GM18858 (cell line): ENCODE results near the gene PPP2R5D.
"Not testable (repeated sequence)": the region's sequence is repeated elsewhere in the genome, so short reads cannot be mapped to it uniquely, and the experiment has no call there.

Experiments
- ATAC-seq: cut with Tn5 transposase; IDR thresholded peaks from one replicate; pipeline ENCODE4 v1.9.1; 2021; ENCODE audit not compliant: unreplicated experiment

PPP2R5D gene

DNA sequence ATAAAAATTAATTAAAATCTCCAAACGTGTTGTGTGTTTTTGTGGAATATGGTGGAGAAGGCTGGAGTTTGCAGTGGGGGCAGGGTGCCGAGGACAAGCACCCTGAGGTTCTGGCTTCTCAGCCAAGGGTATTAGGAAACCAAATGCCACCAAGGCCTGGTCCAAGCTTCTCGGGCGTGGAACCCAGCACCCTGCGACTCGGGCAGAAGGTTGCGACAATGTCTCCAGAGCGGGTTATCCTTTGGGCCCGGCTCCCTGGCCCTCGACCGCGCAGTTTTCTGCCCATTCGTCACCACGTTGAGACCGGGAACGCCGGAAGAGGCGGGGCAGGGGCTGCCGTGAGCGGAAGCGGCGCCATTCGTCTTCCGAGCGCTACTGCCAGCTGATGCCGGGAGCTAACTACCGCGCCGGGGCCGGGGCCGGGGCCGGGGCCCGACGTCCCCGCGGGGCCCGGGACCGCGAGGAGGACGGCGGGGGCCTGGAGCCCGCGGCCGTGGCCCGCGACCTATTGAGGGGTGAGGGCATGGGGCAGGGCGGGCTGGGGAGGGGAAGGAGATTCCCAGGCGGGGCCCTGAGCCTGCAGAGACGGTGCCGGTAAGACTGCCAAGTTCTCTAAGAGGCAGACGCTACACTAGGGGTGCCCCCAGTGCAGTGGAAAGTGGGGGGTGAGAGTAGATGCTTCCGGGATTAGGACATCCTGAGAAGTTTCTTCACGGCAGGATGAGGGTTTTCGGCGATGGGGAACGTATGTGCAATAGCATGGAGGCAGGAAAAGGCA is 37.1 kb downstream of the PPP2R5D start, which contains the start of gene RRP36:
Gene RRP36, plus strand, starts transcription at position 354 of the 778 bp plus-strand sequence. Its CDS starts 32 bp downstream, at position 386.
- peak; percentile 63 for ATAC-seq

DNA sequence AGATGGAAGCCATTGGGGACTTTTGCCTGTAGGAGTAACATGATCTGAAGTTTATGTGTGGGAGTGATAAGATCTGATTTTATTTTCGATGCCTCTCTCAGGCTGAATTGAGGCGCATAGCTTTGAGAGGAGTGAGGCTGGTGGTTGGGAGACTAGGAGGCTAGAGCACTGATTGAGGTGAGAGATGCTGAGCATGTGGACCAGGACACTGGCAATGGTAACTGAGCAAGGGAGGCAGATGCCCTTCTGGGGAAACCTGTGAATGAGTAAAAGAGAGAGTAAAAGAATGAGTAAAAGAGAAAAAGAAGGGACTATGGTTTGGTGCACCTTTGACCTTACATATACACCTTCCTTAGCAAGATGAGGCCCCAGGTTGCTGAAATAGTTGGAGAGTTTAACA is 40.1 kb downstream of the PPP2R5D start:
- ATAC-seq, result no peak

DNA sequence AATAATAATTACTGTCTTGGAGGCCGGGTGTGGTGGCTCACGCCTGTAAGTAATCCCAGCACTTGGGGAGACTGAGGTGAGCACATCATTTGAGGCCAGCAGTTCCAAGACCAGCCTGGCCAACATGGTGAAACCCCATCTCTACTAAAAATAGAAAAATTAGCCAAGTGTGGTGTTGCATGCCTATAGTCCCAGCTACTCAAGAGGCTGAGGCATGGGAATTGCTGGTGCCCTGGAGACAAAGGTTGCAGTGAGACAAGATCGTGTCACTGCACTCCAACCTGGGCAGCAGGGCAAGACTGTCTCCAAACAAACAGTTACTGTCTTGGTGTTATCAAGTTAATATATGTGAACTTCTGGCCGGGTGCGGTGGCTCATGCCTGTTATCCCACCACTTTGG is 42.0 kb downstream of the PPP2R5D start:
- ATAC-seq, result no peak

DNA sequence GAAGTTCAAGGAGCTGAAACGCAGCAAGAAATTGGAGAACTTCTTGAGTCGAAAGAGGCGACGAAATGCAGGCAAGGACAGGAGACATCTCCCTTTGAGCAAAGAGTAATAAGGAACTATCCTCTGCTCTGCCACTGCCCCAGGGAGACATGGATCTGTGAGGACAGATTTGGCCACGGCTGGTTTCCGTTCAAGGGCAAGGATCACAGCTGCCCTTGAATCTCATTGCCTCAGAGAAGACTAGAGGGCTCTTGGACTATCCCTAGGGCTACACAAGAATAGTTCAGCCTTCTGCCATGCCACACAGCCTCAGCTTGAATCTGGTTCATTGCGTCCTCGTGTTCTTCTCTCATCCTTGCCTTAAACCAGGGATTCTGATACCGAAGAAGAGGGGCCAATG is 44.8 kb downstream of the PPP2R5D start:
- no peak for ATAC-seq

DNA sequence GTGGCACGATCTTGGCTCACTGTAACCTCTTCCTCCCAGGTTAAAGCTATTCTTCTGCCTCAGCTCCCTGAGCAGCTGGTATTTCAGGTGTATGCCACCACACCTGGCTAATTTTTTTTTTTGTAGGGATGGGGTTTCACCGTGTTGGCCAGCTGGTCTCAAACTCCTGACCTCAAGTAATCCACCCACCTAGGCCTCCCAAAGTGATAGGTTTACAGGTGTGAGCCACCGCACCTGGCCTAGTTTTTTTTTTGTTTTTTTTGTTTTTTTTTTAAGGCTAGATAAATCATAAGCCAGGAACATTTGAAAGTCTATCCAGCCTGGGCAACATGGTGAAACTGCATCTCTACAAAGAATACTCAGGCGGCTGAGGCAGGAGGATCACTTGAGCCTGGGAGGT is 48.0 kb downstream of the PPP2R5D start:
- no peak for ATAC-seq

DNA sequence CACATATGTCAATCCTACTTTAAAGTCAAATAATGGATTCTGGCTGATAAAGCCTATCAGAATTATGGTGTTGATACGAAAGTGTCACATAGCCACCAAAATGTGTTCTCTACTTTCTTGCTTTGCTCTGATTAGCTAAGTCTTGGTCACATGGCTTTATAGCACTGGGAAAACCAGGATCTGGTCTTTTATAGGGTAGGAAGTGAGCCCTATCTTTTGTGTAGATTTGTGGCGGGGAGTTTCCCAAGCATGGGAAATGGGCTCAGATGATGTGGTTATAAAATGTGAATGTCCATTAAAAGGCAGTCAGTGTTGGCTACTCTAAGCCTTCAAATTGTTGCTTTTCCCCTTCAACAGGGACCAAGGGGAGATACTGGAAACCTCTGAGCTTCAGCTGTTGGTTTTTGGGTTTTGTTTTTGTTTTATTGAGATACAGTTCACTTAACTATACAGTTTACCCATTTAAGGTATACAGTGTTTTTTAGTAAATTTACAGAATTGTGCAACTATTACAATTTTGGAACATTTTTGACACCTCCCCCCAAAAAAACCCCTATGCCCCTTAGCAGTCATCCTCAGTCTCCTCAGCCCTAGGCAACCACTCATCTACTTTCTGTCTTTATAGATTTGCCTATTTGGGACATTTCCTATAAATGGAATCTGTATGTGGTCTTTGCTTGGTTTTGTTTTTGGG is 49.3 kb downstream of the PPP2R5D start:
- no peak for ATAC-seq

DNA sequence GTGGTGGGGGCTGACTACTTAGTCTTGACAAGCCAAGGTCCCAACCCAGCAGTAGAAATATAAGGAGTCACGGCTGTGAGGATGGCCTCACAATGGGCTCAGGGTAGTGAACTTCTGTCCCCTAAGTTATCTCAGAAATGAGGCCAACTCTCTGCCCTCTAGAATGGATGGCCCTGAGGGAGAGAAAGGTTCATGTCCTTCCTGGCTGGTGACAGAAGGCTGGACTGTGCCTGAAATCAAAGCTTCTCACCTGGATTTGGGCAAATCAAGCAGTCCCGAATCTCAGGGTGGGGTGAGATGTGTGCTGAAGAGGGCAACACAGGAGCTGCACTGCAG is 49.8 kb downstream of the PPP2R5D start:
- no peak for ATAC-seq

DNA sequence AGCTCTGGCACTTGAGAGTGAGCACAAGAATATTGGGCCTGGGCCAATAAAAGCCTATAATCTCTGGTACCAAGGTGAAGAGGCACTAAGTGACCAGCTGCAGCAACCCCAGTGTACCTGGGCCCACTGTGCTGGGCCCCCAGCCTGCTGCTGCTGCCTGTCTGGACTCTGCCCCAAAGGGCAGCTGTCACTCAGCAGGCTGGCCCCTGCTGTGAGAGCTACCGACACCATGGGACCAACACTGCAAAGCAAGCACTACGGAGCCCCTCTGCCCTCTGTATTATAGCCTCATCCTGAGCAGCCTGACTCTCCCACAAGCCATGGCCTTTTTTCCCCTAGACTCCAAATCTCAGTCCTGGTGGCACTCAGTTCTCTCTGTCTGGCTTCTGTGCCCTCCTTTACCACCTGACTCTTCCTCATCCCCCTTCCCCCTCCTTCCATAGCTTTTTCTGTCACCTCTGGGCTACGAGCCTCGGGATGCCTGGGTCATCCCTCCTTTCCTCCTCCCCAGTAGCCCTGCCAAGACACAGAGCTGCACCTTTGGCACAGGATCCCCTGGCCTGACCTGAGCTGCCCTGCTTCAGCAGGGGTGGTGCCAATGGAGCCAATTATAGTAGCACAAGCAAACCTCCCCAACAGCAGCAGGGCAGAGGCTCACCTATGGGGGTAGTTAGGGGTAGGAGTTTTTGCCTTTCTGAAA is 51.3 kb downstream of the PPP2R5D start:
- ATAC-seq, result no peak

DNA sequence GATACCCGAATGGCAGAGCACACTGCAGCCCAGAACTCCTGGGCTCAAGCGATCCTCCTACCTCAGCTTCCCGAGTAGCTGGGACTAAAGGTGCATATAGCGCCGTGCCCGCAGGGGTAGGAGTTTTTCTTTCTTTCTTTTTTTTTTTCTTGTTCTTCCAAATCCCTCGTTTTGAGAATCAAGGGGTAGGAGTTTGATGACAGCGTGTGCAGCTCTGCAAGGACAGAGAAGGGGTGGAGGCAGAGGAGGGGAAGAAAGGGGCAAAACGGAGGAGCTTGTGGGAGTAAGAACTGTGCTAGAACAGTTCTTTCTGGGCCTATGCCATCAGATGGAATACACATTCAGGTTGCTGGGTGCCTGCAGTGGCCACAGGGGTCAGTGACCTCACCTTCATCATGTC is 52.3 kb downstream of the PPP2R5D start:
- no peak for ATAC-seq

DNA sequence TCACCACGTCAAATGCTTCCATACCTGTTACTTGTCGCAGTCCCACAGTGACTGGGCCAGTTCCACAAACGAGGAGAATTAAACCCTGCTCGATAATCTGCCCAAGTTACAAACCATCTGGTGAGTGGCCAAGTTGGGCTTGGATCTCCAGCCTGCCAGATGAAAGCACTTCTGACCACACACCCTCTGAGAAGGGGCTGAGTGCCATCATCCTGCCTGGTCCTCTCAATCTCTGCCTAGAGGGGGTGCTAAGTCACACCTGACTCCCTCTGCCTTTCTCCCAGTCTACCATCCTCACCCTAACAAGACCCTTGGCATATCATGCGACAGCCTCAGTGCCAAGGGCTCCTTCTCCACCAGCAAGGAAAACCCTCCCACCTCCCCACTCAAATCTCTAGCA is 52.8 kb downstream of the PPP2R5D start:
- ATAC-seq, result no peak

DNA sequence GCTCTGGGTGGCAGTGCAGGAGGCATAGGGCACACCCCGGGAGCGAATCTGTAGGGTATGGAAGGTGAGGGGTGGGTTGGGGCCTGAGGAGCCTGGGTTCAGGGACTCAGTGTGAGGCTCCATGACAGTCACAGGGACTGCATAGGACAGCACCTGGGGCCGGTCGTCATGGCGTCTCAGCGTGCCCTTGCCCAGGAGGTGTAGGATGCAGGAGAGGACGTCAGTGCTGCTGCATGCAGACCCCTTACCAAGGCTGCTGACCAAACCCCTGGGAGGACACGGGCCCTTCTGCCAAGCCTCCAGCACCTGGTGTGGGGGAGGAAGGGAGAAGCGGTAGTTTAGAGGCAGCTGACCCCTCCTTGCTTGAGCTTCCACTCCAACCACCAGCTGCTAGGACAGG is 53.3 kb downstream of the PPP2R5D start:
- ATAC-seq, result no peak

DNA sequence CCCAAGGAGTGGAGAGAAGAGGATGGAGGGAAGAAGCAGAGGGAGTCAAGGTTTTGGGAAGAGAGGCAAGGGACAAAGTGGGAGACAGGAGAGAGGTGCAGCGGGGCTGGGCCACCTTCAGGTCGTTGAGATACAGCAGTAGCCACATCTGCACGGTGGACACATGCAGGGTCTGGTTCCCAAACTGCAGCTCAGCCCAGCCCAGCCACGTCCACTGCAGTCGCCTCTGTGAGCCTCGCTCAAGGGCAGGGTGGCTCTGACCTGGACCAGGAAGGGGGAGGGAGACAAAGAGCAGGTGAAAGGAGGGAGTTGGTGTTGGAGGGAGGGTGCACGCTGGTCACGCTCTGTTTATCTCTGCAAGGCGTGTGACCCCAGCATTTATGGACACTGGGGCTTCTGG is 54.4 kb downstream of the PPP2R5D start:
- ATAC-seq, result no peak

DNA sequence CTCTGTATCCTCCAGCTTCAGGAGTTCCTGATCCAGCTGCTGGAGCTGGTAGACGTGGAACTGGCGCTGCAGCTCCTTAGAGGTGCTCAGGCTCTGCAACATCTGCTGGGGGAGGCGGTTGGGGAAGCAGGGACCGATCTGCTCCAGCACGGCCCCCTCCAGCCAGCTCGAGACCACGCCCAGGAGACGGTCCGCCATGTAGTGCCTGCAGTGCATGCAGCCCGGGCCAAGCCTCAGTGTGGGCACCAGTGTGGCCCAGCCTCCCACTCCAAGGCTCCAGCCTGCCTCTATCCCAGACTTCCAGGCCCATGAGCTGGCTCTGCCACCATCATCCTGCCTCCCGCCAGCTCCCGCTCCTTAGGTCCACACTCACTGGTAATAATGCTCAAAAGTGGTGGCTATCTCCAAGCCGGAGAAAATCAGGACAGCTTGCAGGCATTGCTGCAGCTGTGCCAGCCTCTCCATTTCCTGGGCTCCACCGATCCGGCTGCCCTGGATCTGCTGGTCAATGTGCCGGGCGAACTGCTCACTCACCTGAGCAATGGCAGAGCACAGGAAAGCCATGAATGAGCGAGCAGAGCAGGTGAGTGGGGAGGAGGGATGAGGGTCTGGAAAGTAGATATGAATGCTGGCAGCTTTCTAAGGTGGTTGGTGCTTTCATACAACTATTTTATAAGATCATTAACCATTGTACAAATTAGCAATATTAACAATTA is 56.3 kb downstream of the PPP2R5D start:
- no peak for ATAC-seq

DNA sequence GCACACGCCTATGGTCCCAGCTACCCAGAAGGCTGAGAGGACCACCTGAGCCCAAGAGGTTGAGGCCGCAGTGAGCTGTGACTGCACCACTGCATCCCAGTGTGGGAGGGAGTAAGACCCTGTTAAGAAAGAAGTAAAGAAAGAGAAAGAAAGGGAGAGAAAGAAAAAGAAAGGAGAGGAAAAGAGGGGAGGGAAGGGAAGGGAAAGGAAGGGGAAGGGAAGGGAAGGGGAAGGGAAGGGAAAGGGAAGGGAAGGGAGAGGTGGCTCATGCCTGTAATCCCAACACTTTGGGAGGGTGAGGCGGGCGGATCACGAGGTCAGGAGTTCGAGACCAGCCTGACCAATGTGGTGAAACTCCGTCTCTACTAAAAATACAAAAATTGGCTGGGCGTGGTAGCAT is 57.1 kb downstream of the PPP2R5D start:
- ATAC-seq, result not testable (repeated sequence)

DNA sequence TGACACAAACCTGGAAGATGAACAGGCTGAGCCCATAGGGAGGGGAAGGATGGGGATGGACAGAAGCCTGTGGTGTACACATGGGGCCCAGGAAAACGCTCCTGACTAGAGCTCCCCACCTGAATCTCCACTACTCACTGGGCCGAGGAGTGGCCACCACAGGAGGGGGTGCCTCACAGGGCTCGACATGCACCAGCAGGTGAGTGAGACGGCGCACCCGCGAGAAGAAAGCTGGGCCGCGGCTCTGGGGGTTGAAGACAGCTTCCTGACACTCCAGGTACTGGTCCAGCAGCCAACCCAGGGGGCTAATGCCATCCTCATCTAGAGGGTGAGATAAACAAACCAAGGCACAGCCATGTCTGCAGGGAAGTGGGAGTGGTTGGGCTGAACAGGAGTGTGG is 58.9 kb downstream of the PPP2R5D start:
- ATAC-seq, result no peak

DNA sequence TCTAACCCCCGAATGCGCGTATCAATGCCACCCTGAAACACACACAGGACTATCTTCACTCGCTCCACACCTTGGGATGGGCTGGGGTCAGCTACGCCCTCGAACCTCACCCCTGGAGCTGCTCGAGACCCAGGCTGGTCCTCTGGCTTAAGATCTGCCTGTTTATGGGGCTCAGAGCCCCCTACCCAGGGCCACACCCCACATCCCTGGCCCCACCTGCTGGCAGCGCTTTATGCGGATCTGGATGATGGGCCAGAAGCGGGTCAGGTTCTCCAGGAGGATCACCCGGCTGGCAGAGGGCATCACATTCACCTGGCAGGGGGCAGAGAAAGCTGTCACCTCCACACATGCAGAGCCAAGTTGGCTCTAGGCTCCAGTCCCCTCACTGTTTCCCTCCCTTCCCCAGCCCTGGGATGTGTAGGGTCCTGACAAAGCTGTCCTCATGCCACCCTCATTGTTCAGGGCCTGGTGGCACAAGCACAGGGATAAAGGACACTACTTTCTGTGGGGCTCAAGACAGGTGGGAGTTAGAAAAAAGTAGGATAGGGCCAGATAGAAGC is 61.1 kb downstream of the PPP2R5D start:
- no peak for ATAC-seq

DNA sequence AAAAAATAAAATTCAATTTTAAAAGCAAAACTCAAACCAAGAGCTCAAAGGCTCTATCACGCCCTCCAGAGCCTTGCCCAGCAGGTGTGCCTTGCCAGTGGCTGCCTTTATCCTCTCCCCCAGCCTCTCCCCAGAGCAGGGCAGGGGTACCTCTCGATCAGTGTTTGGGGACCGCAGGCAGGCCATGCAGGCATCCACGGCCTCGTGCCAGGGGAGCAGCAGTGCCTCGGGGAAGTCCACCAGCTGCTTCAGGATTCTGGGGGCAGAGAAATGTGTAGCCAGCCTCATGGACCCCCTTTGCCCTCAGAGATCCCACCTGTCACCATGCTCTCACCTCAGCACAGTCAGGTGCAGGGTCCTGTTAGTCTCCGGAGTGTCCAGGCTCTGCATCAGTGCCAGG is 63.6 kb downstream of the PPP2R5D start:
- ATAC-seq, result no peak

DNA sequence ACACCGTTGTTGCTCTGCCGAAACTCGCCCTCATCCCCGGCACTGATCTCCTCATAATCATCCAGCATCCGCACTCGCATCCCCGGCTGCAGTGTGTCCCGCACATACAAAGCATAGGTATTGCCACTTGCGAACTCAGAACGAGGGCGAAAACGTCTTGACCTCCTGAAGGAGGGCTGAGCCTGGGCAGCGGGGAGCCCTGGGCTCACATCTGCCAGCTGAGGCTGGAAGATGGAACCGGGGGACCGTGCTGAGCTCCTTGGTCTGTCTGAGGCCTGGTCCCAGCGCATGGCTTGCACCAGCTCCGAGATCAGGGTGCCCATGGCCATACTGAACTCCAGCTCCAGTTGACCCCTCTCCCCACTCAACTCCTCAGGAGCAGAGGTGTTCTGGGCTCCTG is 66.6 kb downstream of the PPP2R5D start:
- no peak for ATAC-seq

DNA sequence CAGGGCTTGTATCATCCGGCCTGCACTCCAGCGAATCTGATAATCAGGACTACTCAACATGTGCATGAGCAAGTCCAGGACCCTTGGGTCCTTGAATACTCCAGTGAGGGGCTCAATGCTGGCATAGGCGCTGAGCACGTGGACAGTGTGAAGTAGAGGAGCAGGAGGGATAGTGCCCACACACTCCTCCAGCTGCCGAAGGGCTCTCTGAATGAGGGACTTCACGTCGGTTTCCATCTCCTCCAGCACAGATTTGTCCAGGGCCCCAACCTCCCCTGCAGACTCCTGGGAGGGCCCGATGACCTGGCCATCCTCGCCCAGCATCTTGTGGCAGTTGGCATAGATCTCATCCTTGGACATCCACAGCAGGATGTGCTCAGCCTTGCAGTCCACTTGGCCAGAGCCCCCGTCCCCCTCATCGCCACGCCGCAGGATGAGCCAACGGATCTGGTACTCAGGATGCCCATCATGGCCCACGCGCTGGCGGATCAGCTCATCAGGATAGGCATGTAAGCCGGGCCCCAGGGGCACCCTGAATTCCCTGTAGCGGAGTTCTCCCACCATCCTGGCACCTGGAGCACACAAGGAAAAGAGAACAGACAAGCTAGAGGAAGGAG is 68.0 kb downstream of the PPP2R5D start:
- ATAC-seq, result no peak

DNA sequence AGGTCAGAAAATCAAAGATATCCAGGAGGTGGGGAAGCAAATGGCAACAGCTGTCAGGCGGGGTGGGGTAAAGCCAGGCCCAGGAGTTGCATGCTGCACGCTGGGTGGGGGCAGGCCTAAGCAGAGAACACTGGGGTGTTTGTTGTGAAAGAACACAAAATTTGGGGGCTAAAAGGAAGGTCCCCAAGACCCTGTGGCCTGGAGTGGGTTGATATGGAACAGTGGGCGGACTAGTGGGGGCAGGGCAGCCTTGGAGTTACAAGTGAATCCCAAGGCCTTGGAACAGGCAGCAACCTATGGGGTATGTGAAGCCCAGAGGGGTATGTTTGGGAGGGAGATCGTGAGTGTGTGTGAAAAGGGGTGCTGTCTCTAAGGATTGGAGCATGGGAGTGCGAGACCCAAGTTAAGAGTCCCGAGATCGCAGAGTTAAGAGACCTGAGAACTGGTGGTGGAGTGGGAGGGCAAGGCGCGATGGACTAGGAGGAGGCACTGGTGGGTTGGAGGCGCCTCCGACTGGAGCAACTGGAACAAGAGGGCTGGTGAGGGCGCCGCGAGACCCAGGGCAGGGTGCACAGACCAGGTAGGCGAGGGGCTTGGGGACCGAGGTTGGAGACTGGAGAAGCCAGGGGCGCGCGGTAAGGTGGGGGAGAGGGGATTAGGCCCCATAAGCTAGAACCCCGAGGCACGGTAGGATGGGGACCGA is 68.6 kb downstream of the PPP2R5D start:
- peak; percentile 8 for ATAC-seq
